Stimulated activated CD4-positive, alpha-beta T cell treated with anti-CD3 and anti-CD28 coated beads, Interleukin-2, amount 100 ng/mL, for 48 hours (primary cell): ENCODE measurements around the gene PLXNB3.

ENCODE experiments used
- DNase-seq, 2 donors: peaks; one replicate each; pipeline ENCODE4 v3.0.0-alpha.2; 2020

Gene PLXNB3

GRCh38 chrX:153819384-153820040 is 55.5 kb downstream of the PLXNB3 start:
- no peak for DNase-seq

- DNase-seq, result no peak
Measured at GRCh38 chrX:153820601-153821000, 56.6 kb downstream of the PLXNB3 start.

GRCh38 chrX:153821066-153821465 is 57.0 kb downstream of the PLXNB3 start:
- DNase-seq, result no peak

GRCh38 chrX:153824348-153824747 is 60.3 kb downstream of the PLXNB3 start:
- DNase-seq, result no peak

- DNase-seq, result no peak
Measured at GRCh38 chrX:153825042-153825441, 61.0 kb downstream of the PLXNB3 start.
